ENCODE measurements around the gene NRXN3. TPM values are rescaled to one million over a fixed set of nuclear protein-coding genes. Genes with fewer than 3 reads are reported as not detected.

NRXN3 gene
- total RNA-seq, 2 experiments from 2014 or later, result not detected

GRCh38 chr14:78298298-78298697 lies 128.1 kb downstream of the NRXN3 start:
- DNase-seq (no peak), ATAC-seq (no peak)
- Mint-ChIP-seq H3K9me3 (ENCODE audit: low read depth) (no peaks in the 10 kb centered on the region), H3K36me3 (no peaks in the 10 kb centered on the region), H3K4me3 (no peak overlapping the region), H3K27me3 (no peaks in the 10 kb centered on the region), H3K4me1 (no peaks in the 10 kb centered on the region), H3K27ac (no peak overlapping the region)
- CTCF ChIA-PET, result no interaction called here

DNA sequence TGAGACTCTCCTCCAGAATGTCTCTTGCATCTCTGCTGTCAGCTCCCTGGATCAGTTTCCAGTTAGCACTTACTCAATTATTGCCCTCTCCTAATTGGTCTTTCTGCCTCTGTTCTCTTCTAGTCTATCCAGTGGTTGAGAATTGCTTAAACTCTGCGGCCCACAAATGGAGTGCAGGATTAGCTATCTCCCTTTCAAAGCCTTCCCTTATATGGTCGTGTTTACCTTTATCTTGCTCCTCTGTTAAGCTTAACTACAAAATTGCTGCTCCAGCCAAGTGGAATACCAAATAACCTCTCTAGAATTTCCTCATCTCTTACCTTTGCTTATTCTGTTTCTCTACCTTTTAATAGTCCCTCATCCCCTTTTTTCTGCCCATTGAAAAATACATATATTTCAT lies 132.7 kb downstream of the NRXN3 start:
- Mint-ChIP-seq H3K9me3 (ENCODE audit: low read depth) (no peaks in the 10 kb centered on the region), H3K4me1 (no peaks in the 10 kb centered on the region), H3K27me3 (no peaks in the 10 kb centered on the region), H3K4me3 (no peak overlapping the region), H3K36me3 (no peaks in the 10 kb centered on the region), H3K27ac (no peak overlapping the region)
- CTCF ChIA-PET, result no interaction called here
- DNase-seq (no peak), ATAC-seq (no peak)

- Mint-ChIP-seq H3K9me3 (ENCODE audit: low read depth) (no peaks in the 10 kb centered on the region), H3K27me3 (no peaks in the 10 kb centered on the region), H3K4me3 (no peak overlapping the region), H3K4me1 (no peaks in the 10 kb centered on the region), H3K27ac (no peak overlapping the region), H3K36me3 (no peaks in the 10 kb centered on the region)
- no peak for DNase-seq
- ATAC-seq, result no peak
- CTCF ChIA-PET, result no interaction called here
These were observed 137.5 kb downstream of the NRXN3 start for GRCh38 chr14:78307671-78308070.

GRCh38 chr14:78308079-78308478 lies 137.9 kb downstream of the NRXN3 start:
- Mint-ChIP-seq H3K36me3 (no peaks in the 10 kb centered on the region), H3K27me3 (no peaks in the 10 kb centered on the region), H3K4me3 (no peak overlapping the region), H3K4me1 (no peaks in the 10 kb centered on the region), H3K9me3 (ENCODE audit: low read depth) (no peaks in the 10 kb centered on the region), H3K27ac (no peak overlapping the region)
- ATAC-seq (no peak), DNase-seq (no peak)
- CTCF ChIA-PET, result no interaction called here

DNA sequence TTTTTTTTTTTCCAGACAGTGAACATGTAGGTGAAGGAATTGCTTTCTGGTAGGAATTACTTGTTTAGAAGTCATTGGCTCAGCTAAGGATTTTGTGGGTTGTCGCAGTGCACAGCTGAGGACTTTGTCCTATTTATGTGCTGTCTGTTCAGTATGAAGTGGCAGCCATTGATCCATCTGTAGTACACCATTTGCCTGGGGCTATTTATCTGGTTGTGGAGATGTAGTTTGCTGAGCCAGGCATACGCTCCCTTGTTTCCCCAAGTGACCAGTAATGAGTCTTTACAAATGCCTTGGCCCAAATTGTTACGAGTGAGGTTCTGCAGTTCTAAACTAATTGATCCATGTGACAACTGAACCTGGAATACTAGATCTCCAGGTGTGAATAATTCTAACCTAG lies 140.1 kb downstream of the NRXN3 start:
- H3K27me3 Mint-ChIP-seq, result no peaks in the 10 kb centered on the region
- no peak for DNase-seq
- no peaks in the 10 kb centered on the region for H3K4me1 Mint-ChIP-seq
- H3K36me3 Mint-ChIP-seq, result no peaks in the 10 kb centered on the region
- no peak for ATAC-seq
- no peaks in the 10 kb centered on the region for H3K9me3 Mint-ChIP-seq (ENCODE audit: low read depth)
- CTCF ChIA-PET, result no interaction called here
- H3K4me3 Mint-ChIP-seq, result no peak overlapping the region
- no peak overlapping the region for H3K27ac Mint-ChIP-seq

DNA sequence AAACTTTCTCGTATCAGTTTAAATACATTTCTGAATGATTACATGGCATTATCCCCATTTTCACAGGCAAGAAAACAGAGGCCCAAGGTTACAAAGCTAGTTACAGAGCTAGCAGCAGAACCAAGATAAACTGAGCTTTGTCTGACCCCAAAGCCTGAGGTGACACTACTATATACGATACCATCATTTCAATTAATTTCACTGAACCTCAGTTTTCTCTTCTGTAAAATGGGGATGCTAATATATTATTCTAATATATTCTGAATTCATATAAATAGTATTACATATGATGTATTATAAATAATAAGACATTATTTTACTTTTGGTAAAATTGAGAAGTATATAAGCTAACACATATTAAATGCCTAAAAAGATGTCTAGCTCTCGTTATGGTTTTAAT lies 143.3 kb downstream of the NRXN3 start:
- CTCF ChIA-PET, result no interaction called here
- DNase-seq, result no peak
- no peaks in the 10 kb centered on the region for H3K4me1 Mint-ChIP-seq
- H3K27ac Mint-ChIP-seq, result no peak overlapping the region
- ATAC-seq, result no peak
- no peaks in the 10 kb centered on the region for H3K36me3 Mint-ChIP-seq
- H3K4me3 Mint-ChIP-seq, result no peak overlapping the region
- no peaks in the 10 kb centered on the region for H3K27me3 Mint-ChIP-seq
- H3K9me3 Mint-ChIP-seq (ENCODE audit: low read depth), result no peaks in the 10 kb centered on the region

GRCh38 chr14:78314484-78314883 lies 144.3 kb downstream of the NRXN3 start:
- no peak overlapping the region for H3K27ac Mint-ChIP-seq
- no peaks in the 10 kb centered on the region for H3K36me3 Mint-ChIP-seq
- DNase-seq (no peak), ATAC-seq (no peak)
- CTCF ChIA-PET, result no interaction called here
- no peak overlapping the region for H3K4me3 Mint-ChIP-seq
- H3K27me3 Mint-ChIP-seq, result no peaks in the 10 kb centered on the region
- no peaks in the 10 kb centered on the region for H3K9me3 Mint-ChIP-seq (ENCODE audit: low read depth)
- no peaks in the 10 kb centered on the region for H3K4me1 Mint-ChIP-seq

- no peak overlapping the region for H3K27ac Mint-ChIP-seq
- H3K4me1 Mint-ChIP-seq, result no peaks in the 10 kb centered on the region
- no peaks in the 10 kb centered on the region for H3K27me3 Mint-ChIP-seq
- ATAC-seq, result no peak
- H3K4me3 Mint-ChIP-seq, result no peak overlapping the region
- CTCF ChIA-PET, result no interaction called here
- H3K9me3 Mint-ChIP-seq (ENCODE audit: low read depth), result no peaks in the 10 kb centered on the region
- H3K36me3 Mint-ChIP-seq, result no peaks in the 10 kb centered on the region
- DNase-seq, result no peak
These were observed 145.9 kb downstream of the NRXN3 start for GRCh38 chr14:78316052-78316451.

- ATAC-seq (no peak), DNase-seq (no peak)
- Mint-ChIP-seq H3K9me3 (ENCODE audit: low read depth) (no peaks in the 10 kb centered on the region), H3K36me3 (no peaks in the 10 kb centered on the region), H3K27me3 (no peaks in the 10 kb centered on the region), H3K4me3 (no peak overlapping the region), H3K4me1 (no peaks in the 10 kb centered on the region), H3K27ac (no peak overlapping the region)
- CTCF ChIA-PET, result no interaction called here
These were observed 146.6 kb downstream of the NRXN3 start for GRCh38 chr14:78316786-78317185.

- CTCF ChIA-PET, result no interaction called here
- Mint-ChIP-seq H3K4me1 (no peaks in the 10 kb centered on the region), H3K4me3 (no peak overlapping the region), H3K9me3 (ENCODE audit: low read depth) (no peaks in the 10 kb centered on the region), H3K27me3 (no peaks in the 10 kb centered on the region), H3K36me3 (no peaks in the 10 kb centered on the region), H3K27ac (no peak overlapping the region)
- DNase-seq (no peak), ATAC-seq (no peak)
These were observed 149.2 kb downstream of the NRXN3 start for GRCh38 chr14:78319406-78319805.

- Mint-ChIP-seq H3K27me3 (no peaks in the 10 kb centered on the region), H3K4me1 (no peaks in the 10 kb centered on the region), H3K9me3 (ENCODE audit: low read depth) (no peaks in the 10 kb centered on the region), H3K36me3 (no peaks in the 10 kb centered on the region), H3K4me3 (no peak overlapping the region), H3K27ac (no peak overlapping the region)
- CTCF ChIA-PET, result no interaction called here
- no peak for ATAC-seq
- no peak for DNase-seq
These were observed 149.9 kb downstream of the NRXN3 start for GRCh38 chr14:78319887-78320635.

- CTCF ChIA-PET, result no interaction called here
- no peaks in the 10 kb centered on the region for H3K36me3 Mint-ChIP-seq
- no peaks in the 10 kb centered on the region for H3K27me3 Mint-ChIP-seq
- no peaks in the 10 kb centered on the region for H3K9me3 Mint-ChIP-seq (ENCODE audit: low read depth)
- no peak for DNase-seq
- no peaks in the 10 kb centered on the region for H3K4me1 Mint-ChIP-seq
- ATAC-seq, result no peak
- H3K4me3 Mint-ChIP-seq, result no peak overlapping the region
- H3K27ac Mint-ChIP-seq, result no peak overlapping the region
These were observed 154.2 kb downstream of the NRXN3 start for GRCh38 chr14:78324353-78324752.

- DNase-seq (no peak), ATAC-seq (no peak)
- H3K27ac Mint-ChIP-seq, result no peak overlapping the region
- no peaks in the 10 kb centered on the region for H3K4me1 Mint-ChIP-seq
- H3K36me3 Mint-ChIP-seq, result no peaks in the 10 kb centered on the region
- CTCF ChIA-PET, result no interaction called here
- no peaks in the 10 kb centered on the region for H3K27me3 Mint-ChIP-seq
- H3K9me3 Mint-ChIP-seq (ENCODE audit: low read depth), result no peaks in the 10 kb centered on the region
- no peak overlapping the region for H3K4me3 Mint-ChIP-seq
These were observed 155.7 kb downstream of the NRXN3 start for GRCh38 chr14:78325911-78326310.

GRCh38 chr14:78327426-78328221 lies 157.5 kb downstream of the NRXN3 start:
- Mint-ChIP-seq H3K36me3 (no peaks in the 10 kb centered on the region), H3K9me3 (ENCODE audit: low read depth) (no peaks in the 10 kb centered on the region), H3K27me3 (no peaks in the 10 kb centered on the region), H3K27ac (no peak overlapping the region), H3K4me1 (no peaks in the 10 kb centered on the region), H3K4me3 (no peak overlapping the region)
- DNase-seq (no peak), ATAC-seq (no peak)
- CTCF ChIA-PET, result no interaction called here

Measured in activated CD8-positive, alpha-beta memory T cell treated with anti-CD3 and anti-CD28 coated beads, Interleukin-2, amount 10 ng/mL, durations not matched to agents 7 days and 5 days (primary cell).